Adipocyte (in vitro differentiated cells): ENCODE measurements around the gene PDIK1L.

ENCODE experiments used
- DNase-seq: peaks from one replicate; pipeline ENCODE4 v3.0.0-alpha.2; 2015; ENCODE audit warnings: low read depth
- H3K27me3 ChIP-seq: replicated peaks from 2 replicates; pipeline ENCODE4 v1.7.0; 2013; ENCODE audit warnings: mild to moderate bottlenecking, low read length, moderate library complexity; ENCODE audit not compliant: control insufficient read depth, insufficient read depth
- H3K36me3 ChIP-seq: 2 replicates; pipeline ENCODE4 v1.7.0; 2013; ENCODE audit warnings: low read length, mild to moderate bottlenecking, moderate library complexity; ENCODE audit not compliant: control insufficient read depth, insufficient read depth, severe bottlenecking
- H3K4me1 ChIP-seq: 2 replicates; pipeline ENCODE4 v1.7.0; 2013; ENCODE audit warnings: mild to moderate bottlenecking, low read length, moderate library complexity; ENCODE audit not compliant: control insufficient read depth, insufficient read depth
- H3K4me3 ChIP-seq: 2 replicates; pipeline ENCODE4 v1.7.0; 2013; ENCODE audit warnings: mild to moderate bottlenecking, low read length, moderate library complexity
- H3K9ac ChIP-seq: 2 replicates; pipeline ENCODE4 v1.7.0; 2013; ENCODE audit warnings: mild to moderate bottlenecking, low read length, moderate library complexity
- H3K9me3 ChIP-seq: 2 replicates; pipeline ENCODE4 v1.7.0; 2013; ENCODE audit warnings: mild to moderate bottlenecking, low read length, moderate library complexity; ENCODE audit not compliant: control insufficient read depth

The PDIK1L gene

GRCh38 chr1:26145041-26145959, 33.7 kb downstream of the PDIK1L start:
- H3K36me3 ChIP-seq: no peaks in the 10 kb centered on the region
- peaks cover 39% of the 10 kb centered on the region for H3K27me3 ChIP-seq
- H3K9ac ChIP-seq: no peak overlapping the region
- no peak overlapping the region for H3K4me3 ChIP-seq
- DNase-seq: peak; percentile 94
- no peaks in the 10 kb centered on the region for H3K9me3 ChIP-seq
- no peaks in the 10 kb centered on the region for H3K4me1 ChIP-seq

GRCh38 chr1:26145960-26146294, 34.3 kb downstream of the PDIK1L start:
- no peaks in the 10 kb centered on the region for H3K9me3 ChIP-seq
- H3K27me3 ChIP-seq: peaks cover 44% of the 10 kb centered on the region
- H3K36me3 ChIP-seq: no peaks in the 10 kb centered on the region
- no peak overlapping the region for H3K9ac ChIP-seq
- H3K4me3 ChIP-seq: no peak overlapping the region
- no peak for DNase-seq
- no peaks in the 10 kb centered on the region for H3K4me1 ChIP-seq

- H3K4me1 ChIP-seq: no peaks in the 10 kb centered on the region
- peaks cover 59% of the 10 kb centered on the region for H3K27me3 ChIP-seq
- no peak for DNase-seq
These were observed 37.3 kb downstream of the PDIK1L start for GRCh38 chr1:26148887-26149286.

GRCh38 chr1:26153966-26154532, 42.4 kb downstream of the PDIK1L start:
- no peaks in the 10 kb centered on the region for H3K36me3 ChIP-seq

More at GRCh38 chr1:26148887-26149286, 37.3 kb downstream of the PDIK1L start:
- no peaks in the 10 kb centered on the region for H3K36me3 ChIP-seq
- no peaks in the 10 kb centered on the region for H3K9me3 ChIP-seq
- no peak overlapping the region for H3K9ac ChIP-seq
- H3K4me3 ChIP-seq: no peak overlapping the region

GRCh38 chr1:26154750-26155149, 43.1 kb downstream of the PDIK1L start:
- Histone ChIP-seq H3K9ac (no peak overlapping the region), H3K4me1 (no peaks in the 10 kb centered on the region), H3K36me3 (no peaks in the 10 kb centered on the region), H3K9me3 (no peaks in the 10 kb centered on the region), H3K4me3 (no peak overlapping the region), H3K27me3 (peaks cover 71% of the 10 kb centered on the region)
- DNase-seq: no peak

More at GRCh38 chr1:26153966-26154532, 42.4 kb downstream of the PDIK1L start:
- Histone ChIP-seq H3K4me1 (no peaks in the 10 kb centered on the region), H3K9ac (no peak overlapping the region), H3K27me3 (peaks cover 73% of the 10 kb centered on the region), H3K9me3 (no peaks in the 10 kb centered on the region), H3K4me3 (no peak overlapping the region)
- DNase-seq: no peak

GRCh38 chr1:26155370-26156284, 44.0 kb downstream of the PDIK1L start:
- no peaks in the 10 kb centered on the region for H3K4me1 ChIP-seq

GRCh38 chr1:26156285-26157038, 44.8 kb downstream of the PDIK1L start:
- Histone ChIP-seq H3K9me3 (no peaks in the 10 kb centered on the region), H3K27me3 (peaks cover 64% of the 10 kb centered on the region), H3K4me1 (peaks cover 4% of the 10 kb centered on the region), H3K36me3 (no peaks in the 10 kb centered on the region), H3K4me3 (no peak overlapping the region), H3K9ac (no peak overlapping the region)
- DNase-seq: no peak

More at GRCh38 chr1:26155370-26156284, 44.0 kb downstream of the PDIK1L start:
- no peak for DNase-seq
- Histone ChIP-seq H3K4me3 (no peak overlapping the region), H3K9me3 (no peaks in the 10 kb centered on the region), H3K9ac (no peak overlapping the region), H3K36me3 (no peaks in the 10 kb centered on the region), H3K27me3 (peaks cover 62% of the 10 kb centered on the region)

- no peak overlapping the region for H3K9ac ChIP-seq
These were observed 46.8 kb downstream of the PDIK1L start for GRCh38 chr1:26158271-26158907.

GRCh38 chr1:26158908-26159742, 47.5 kb downstream of the PDIK1L start, which contains the start of gene FAM110D:
Gene FAM110D, plus strand, starts transcription at chr1:26159079. Its CDS starts 2,213 bp downstream, at chr1:26161292.
- Histone ChIP-seq H3K9me3 (no peaks in the 10 kb centered on the region), H3K27me3 (peaks cover 62% of the 10 kb centered on the region), H3K4me3 (no peak within 1 kb of the TSS), H3K36me3 (no peaks in the 10 kb centered on the region), H3K4me1 (peaks cover 9% of the 10 kb centered on the region), H3K9ac (no peak within 1 kb of the TSS)
- no peak for DNase-seq

More at GRCh38 chr1:26158271-26158907, 46.8 kb downstream of the PDIK1L start:
- H3K27me3 ChIP-seq: peaks cover 64% of the 10 kb centered on the region
- no peak overlapping the region for H3K4me3 ChIP-seq
- no peaks in the 10 kb centered on the region for H3K9me3 ChIP-seq
- H3K36me3 ChIP-seq: no peaks in the 10 kb centered on the region
- peaks cover 9% of the 10 kb centered on the region for H3K4me1 ChIP-seq
- DNase-seq: no peak

GRCh38 chr1:26159743-26160039, 48.1 kb downstream of the PDIK1L start:
- H3K4me1 ChIP-seq: peaks cover 9% of the 10 kb centered on the region
- no peaks in the 10 kb centered on the region for H3K9me3 ChIP-seq
- peaks cover 58% of the 10 kb centered on the region for H3K27me3 ChIP-seq
- no peak overlapping the region for H3K4me3 ChIP-seq
- no peak overlapping the region for H3K9ac ChIP-seq
- no peaks in the 10 kb centered on the region for H3K36me3 ChIP-seq
- DNase-seq: no peak
